22Rv1 (cell line): ENCODE measurements around the gene CSPG4.

ENCODE experiments used
- ZFX ChIP-seq: fragments of 450-650 bp; IDR thresholded peaks from 2 replicates; pipeline ENCODE4 v1.6.1; 2017; ENCODE audit warnings: antibody characterized with exemption, borderline replicate concordance
- TF ChIP-seq, protein P1 (sequence below): fragments of 450-650 bp; IDR thresholded peaks from 2 replicates; pipeline ENCODE4 v1.5.1; 2017; ENCODE audit warnings: mild to moderate bottlenecking

DNA sequence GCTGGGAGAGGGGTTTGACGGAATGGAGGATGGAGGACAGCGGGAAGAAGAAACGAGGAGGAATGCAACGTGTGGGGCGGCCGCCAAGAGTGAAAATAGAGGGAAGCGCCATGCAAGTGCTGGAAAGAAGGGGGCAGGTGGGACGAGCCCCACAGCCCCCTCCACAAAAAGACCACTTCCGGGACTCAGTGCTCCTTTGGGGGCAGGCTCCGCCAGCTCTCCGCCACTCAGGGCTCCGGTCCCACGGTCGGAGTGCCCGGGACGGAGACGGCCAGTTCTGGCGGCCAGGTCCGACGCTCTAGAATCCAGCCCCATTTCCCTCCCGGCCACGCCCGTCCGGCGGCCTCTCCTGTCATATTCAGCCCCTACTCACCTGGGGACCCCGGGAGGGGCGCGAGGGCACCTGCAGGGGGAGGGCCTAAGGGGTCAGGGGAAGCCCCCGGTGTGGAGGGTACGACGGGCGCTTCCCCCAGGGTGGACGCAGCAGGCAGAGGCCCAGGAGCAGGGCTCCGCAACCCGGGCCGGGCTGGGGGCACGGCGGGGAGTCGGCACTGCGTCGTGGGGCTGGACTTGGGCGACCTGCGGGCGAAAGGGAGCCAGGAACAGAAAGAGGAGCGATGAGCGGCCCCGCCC, 25.5 kb upstream of the CSPG4 start:
- TF ChIP-seq, protein P1, sequence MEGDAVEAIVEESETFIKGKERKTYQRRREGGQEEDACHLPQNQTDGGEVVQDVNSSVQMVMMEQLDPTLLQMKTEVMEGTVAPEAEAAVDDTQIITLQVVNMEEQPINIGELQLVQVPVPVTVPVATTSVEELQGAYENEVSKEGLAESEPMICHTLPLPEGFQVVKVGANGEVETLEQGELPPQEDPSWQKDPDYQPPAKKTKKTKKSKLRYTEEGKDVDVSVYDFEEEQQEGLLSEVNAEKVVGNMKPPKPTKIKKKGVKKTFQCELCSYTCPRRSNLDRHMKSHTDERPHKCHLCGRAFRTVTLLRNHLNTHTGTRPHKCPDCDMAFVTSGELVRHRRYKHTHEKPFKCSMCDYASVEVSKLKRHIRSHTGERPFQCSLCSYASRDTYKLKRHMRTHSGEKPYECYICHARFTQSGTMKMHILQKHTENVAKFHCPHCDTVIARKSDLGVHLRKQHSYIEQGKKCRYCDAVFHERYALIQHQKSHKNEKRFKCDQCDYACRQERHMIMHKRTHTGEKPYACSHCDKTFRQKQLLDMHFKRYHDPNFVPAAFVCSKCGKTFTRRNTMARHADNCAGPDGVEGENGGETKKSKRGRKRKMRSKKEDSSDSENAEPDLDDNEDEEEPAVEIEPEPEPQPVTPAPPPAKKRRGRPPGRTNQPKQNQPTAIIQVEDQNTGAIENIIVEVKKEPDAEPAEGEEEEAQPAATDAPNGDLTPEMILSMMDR = no peak
- no peak for TF ChIP-seq ZFX
